ENCODE results near the gene LASP1NB.

GRCh38 chr17:38961413-38961812 is 36.0 kb downstream of the LASP1NB start:
- TF ChIP-seq CTCF (IDR thresholded peaks at IDR 0.05; ENCODE audit: insufficient read depth, low read length) (no peak), POLR2AphosphoS5 (IDR thresholded peaks at IDR 0.05; ENCODE audit: low read depth) (no peak), REST (IDR thresholded peaks at IDR 0.05; ENCODE audit: insufficient replicate concordance, low read depth) (no peak), GABPA (IDR thresholded peaks at IDR 0.05; ENCODE audit: low read depth) (no peak)

Measured in HL-60 (cell line).